GM23338 (cell line): ENCODE data around the gene ZNF536. TPM values are rescaled to one million over a fixed set of nuclear protein-coding genes. Genes with fewer than 3 reads are reported as not detected.

Experiments used
- ATAC-seq: fragments of 200-7000 bp; cut with Tn5 transposase; 3 replicates; pipeline ENCODE4 v1.9.1; 2020
- DNase-seq: peaks from one replicate; pipeline ENCODE4 v3.0.0-alpha.2; 2015; ENCODE audit warnings: low spot score
- H2AFZ ChIP-seq: fragments of 200-600 bp; sonication (generic); 2 replicates; pipeline ENCODE4 v1.8.0; 2016; ENCODE audit warnings: antibody characterized with exemption, mild to moderate bottlenecking, moderate library complexity
- H3F3A ChIP-seq: fragments of 200-600 bp; sonication (generic); replicated peaks from 2 replicates; pipeline ENCODE4 v1.8.0; 2017; ENCODE audit warnings: antibody characterized with exemption, mixed run types, low read depth
- H3K27ac ChIP-seq: fragments of 200-600 bp; sonication (generic); 2 replicates; pipeline ENCODE4 v1.6.1; 2016; ENCODE audit warnings: low read depth
- H3K27me3 ChIP-seq: fragments of 200-600 bp; sonication (generic); 2 replicates; pipeline ENCODE4 v1.8.0; 2016; ENCODE audit warnings: mild to moderate bottlenecking, mixed run types, moderate library complexity; ENCODE audit not compliant: insufficient read depth
- H3K36me3 ChIP-seq: fragments of 200-600 bp; sonication (generic); 2 replicates; pipeline ENCODE4 v1.8.0; 2016; ENCODE audit warnings: mild to moderate bottlenecking; ENCODE audit not compliant: insufficient read depth
- H3K4me1 ChIP-seq: fragments of 200-600 bp; sonication (generic); 2 replicates; pipeline ENCODE4 v1.8.0; 2016; ENCODE audit warnings: mild to moderate bottlenecking, moderate library complexity; ENCODE audit not compliant: insufficient read depth
- H3K4me2 ChIP-seq: fragments of 200-600 bp; sonication (generic); 2 replicates; pipeline ENCODE4 v1.7.1; 2017; ENCODE audit warnings: mixed run types
- H3K4me3 ChIP-seq: fragments of 200-600 bp; sonication (generic); 2 replicates; pipeline ENCODE4 v1.6.1; 2016; ENCODE audit warnings: mixed run types
- H3K79me2 ChIP-seq: fragments of 200-600 bp; sonication (generic); replicated peaks from 2 replicates; pipeline ENCODE4 v1.8.0; 2017; ENCODE audit warnings: mild to moderate bottlenecking; ENCODE audit not compliant: insufficient read depth
- H3K9me2 ChIP-seq: fragments of 200-600 bp; sonication (generic); 2 replicates; pipeline ENCODE4 v1.8.0; 2017; ENCODE audit not compliant: insufficient read depth
- H4K20me1 ChIP-seq: fragments of 200-600 bp; sonication (generic); replicated peaks from 2 replicates; pipeline ENCODE4 v1.8.0; 2017; ENCODE audit warnings: mild to moderate bottlenecking; ENCODE audit not compliant: insufficient read depth
- H3K27ac Mint-ChIP-seq: 2 replicates; pipeline ENCODE4 v1.8.0; 2020; ENCODE audit warnings: inconsistent platforms, mild to moderate bottlenecking, moderate library complexity, mixed read lengths
- H3K27me3 Mint-ChIP-seq: 3 replicates; pipeline ENCODE4 v1.8.0; 2022; ENCODE audit warnings: low read depth, mild to moderate bottlenecking, moderate library complexity, mixed read lengths, inconsistent platforms; ENCODE audit not compliant: insufficient read depth, poor library complexity
- H3K36me3 Mint-ChIP-seq: 3 replicates; pipeline ENCODE4 v1.8.0; 2021; ENCODE audit warnings: low read depth, mild to moderate bottlenecking, inconsistent platforms, moderate library complexity, mixed read lengths
- H3K4me1 Mint-ChIP-seq: 3 replicates; pipeline ENCODE4 v1.8.0; 2020; ENCODE audit warnings: mild to moderate bottlenecking, inconsistent platforms, mixed read lengths
- H3K4me3 Mint-ChIP-seq: 3 replicates; pipeline ENCODE4 v1.8.0; 2021; ENCODE audit warnings: moderate library complexity, mild to moderate bottlenecking, inconsistent platforms, mixed read lengths
- H3K9me3 Mint-ChIP-seq: 3 replicates; pipeline ENCODE4 v1.8.0; 2020; ENCODE audit warnings: moderate library complexity, mild to moderate bottlenecking, inconsistent platforms, mixed read lengths
- CREB1 ChIP-seq: fragments of 250-450 bp; sonication (Bioruptor Pico); IDR thresholded peaks from 2 replicates; pipeline ENCODE4 v1.5.0; 2020; ENCODE audit warnings: low read depth, mild to moderate bottlenecking, moderate library complexity
- EZH2 ChIP-seq: fragments of 200-600 bp; sonication (generic); IDR thresholded peaks from one replicate; pipeline ENCODE4 v1.8.0; 2017; ENCODE audit warnings: antibody characterized with exemption, mild to moderate bottlenecking, low read depth; ENCODE audit not compliant: unreplicated experiment
- EZH2phosphoT487 ChIP-seq: fragments of 200-600 bp; sonication (generic); IDR thresholded peaks from one replicate; pipeline ENCODE4 v1.8.1; 2018; ENCODE audit warnings: antibody characterized with exemption; ENCODE audit not compliant: unreplicated experiment
- JUNB ChIP-seq: IDR thresholded peaks from one replicate; pipeline ENCODE4 v1.6.1; 2016; ENCODE audit warnings: antibody characterized with exemption; ENCODE audit not compliant: unreplicated experiment
- NANOG ChIP-seq: IDR thresholded peaks from 2 replicates; pipeline ENCODE4 v1.6.1; 2016; ENCODE audit warnings: antibody characterized with exemption, borderline replicate concordance
- POLR2AphosphoS5 ChIP-seq: IDR thresholded peaks from 2 replicates; pipeline ENCODE4 v1.6.1; 2016; ENCODE audit warnings: antibody characterized with exemption, low read depth
- STAT1 ChIP-seq: IDR thresholded peaks from one replicate; pipeline ENCODE4 v1.6.1; 2016; ENCODE audit warnings: antibody characterized with exemption; ENCODE audit not compliant: unreplicated experiment
- ZNF114 ChIP-seq: fragments of 250-450 bp; sonication (Bioruptor Pico); IDR thresholded peaks from 2 replicates; pipeline ENCODE4 v1.5.0; 2020; ENCODE audit warnings: mild to moderate bottlenecking, moderate library complexity
- ZNF331 ChIP-seq: fragments of 250-450 bp; sonication (Bioruptor Pico); IDR thresholded peaks from 2 replicates; pipeline ENCODE4 v1.5.0; 2020; ENCODE audit warnings: low read depth, mild to moderate bottlenecking, moderate library complexity
- polyA plus RNA-seq: library from polyadenylated mRNA; unstranded; fragments of >200 nt; fragmentation: Nextera tagmentation; extraction: Ambion mirVana; gene quantifications from 2 replicates; pipeline ENCODE4 v1.2.1, GENCODE V29; 2016
- total RNA-seq: library from RNA; depleted of rRNA; stranded (reverse); fragments of >200 nt; shearing (Covaris generic); gene quantifications from 2 replicates; pipeline ENCODE4 v1.2.3, GENCODE V29; 2014
- TF ChIP-seq, protein P1 (sequence below): fragments of 250-450 bp; sonication (Bioruptor Pico); IDR thresholded peaks from 2 replicates; pipeline ENCODE4 v1.5.0; 2020; ENCODE audit warnings: mild to moderate bottlenecking, moderate library complexity
- TF ChIP-seq, protein P2 (sequence below): IDR thresholded peaks from one replicate; pipeline ENCODE4 v1.6.1; 2018; ENCODE audit warnings: antibody characterized with exemption; ENCODE audit not compliant: unreplicated experiment

The ZNF536 gene
- total and polyA plus RNA-seq, 2 experiments from 2014 or later, result 0.07 TPM; not detected in 1

DNA sequence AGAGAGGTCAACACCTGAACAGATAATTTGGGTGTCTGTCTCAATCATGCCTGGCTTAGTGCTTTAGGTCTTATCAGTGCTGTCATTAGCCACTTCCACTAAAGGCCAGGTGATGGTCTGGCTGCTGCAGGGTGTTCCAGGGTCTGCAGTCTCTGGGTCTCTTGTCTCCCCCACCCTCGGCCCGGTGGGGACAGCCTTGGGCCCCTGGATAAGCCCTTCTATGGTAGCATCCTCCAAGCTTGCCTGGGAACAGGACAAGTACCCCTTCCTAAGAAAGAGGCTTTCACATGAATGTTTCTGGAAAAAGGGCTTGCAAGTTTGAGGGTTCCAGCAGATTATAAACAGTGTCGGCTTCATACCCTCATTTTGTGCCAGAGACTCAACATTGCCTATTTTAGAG, 29.3 kb upstream of the ZNF536 start (continued):
- TF ChIP-seq, protein P1, sequence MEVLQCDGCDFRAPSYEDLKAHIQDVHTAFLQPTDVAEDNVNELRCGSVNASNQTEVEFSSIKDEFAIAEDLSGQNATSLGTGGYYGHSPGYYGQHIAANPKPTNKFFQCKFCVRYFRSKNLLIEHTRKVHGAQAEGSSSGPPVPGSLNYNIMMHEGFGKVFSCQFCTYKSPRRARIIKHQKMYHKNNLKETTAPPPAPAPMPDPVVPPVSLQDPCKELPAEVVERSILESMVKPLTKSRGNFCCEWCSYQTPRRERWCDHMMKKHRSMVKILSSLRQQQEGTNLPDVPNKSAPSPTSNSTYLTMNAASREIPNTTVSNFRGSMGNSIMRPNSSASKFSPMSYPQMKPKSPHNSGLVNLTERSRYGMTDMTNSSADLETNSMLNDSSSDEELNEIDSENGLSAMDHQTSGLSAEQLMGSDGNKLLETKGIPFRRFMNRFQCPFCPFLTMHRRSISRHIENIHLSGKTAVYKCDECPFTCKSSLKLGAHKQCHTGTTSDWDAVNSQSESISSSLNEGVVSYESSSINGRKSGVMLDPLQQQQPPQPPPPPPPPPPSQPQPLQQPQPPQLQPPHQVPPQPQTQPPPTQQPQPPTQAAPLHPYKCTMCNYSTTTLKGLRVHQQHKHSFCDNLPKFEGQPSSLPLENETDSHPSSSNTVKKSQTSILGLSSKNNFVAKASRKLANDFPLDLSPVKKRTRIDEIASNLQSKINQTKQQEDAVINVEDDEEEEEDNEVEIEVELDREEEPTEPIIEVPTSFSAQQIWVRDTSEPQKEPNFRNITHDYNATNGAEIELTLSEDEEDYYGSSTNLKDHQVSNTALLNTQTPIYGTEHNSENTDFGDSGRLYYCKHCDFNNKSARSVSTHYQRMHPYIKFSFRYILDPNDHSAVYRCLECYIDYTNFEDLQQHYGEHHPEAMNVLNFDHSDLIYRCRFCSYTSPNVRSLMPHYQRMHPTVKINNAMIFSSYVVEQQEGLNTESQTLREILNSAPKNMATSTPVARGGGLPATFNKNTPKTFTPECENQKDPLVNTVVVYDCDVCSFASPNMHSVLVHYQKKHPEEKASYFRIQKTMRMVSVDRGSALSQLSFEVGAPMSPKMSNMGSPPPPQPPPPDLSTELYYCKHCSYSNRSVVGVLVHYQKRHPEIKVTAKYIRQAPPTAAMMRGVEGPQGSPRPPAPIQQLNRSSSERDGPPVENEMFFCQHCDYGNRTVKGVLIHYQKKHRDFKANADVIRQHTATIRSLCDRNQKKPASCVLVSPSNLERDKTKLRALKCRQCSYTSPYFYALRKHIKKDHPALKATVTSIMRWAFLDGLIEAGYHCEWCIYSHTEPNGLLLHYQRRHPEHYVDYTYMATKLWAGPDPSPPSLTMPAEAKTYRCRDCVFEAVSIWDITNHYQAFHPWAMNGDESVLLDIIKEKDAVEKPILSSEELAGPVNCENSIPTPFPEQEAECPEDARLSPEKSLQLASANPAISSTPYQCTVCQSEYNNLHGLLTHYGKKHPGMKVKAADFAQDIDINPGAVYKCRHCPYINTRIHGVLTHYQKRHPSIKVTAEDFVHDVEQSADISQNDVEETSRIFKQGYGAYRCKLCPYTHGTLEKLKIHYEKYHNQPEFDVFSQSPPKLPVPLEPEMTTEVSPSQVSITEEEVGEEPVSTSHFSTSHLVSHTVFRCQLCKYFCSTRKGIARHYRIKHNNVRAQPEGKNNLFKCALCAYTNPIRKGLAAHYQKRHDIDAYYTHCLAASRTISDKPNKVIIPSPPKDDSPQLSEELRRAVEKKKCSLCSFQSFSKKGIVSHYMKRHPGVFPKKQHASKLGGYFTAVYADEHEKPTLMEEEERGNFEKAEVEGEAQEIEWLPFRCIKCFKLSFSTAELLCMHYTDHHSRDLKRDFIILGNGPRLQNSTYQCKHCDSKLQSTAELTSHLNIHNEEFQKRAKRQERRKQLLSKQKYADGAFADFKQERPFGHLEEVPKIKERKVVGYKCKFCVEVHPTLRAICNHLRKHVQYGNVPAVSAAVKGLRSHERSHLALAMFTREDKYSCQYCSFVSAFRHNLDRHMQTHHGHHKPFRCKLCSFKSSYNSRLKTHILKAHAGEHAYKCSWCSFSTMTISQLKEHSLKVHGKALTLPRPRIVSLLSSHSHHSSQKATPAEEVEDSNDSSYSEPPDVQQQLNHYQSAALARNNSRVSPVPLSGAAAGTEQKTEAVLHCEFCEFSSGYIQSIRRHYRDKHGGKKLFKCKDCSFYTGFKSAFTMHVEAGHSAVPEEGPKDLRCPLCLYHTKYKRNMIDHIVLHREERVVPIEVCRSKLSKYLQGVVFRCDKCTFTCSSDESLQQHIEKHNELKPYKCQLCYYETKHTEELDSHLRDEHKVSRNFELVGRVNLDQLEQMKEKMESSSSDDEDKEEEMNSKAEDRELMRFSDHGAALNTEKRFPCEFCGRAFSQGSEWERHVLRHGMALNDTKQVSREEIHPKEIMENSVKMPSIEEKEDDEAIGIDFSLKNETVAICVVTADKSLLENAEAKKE, result no peak
- TF ChIP-seq ZNF331 (CRISPR knock-in tag), result no peak
- TF ChIP-seq EZH2phosphoT487, result no peak
- no peak for TF ChIP-seq NANOG
- TF ChIP-seq EZH2, result no peak
- TF ChIP-seq POLR2AphosphoS5, result no peak
- TF ChIP-seq STAT1, result no peak
- no peak for TF ChIP-seq JUNB

DNA sequence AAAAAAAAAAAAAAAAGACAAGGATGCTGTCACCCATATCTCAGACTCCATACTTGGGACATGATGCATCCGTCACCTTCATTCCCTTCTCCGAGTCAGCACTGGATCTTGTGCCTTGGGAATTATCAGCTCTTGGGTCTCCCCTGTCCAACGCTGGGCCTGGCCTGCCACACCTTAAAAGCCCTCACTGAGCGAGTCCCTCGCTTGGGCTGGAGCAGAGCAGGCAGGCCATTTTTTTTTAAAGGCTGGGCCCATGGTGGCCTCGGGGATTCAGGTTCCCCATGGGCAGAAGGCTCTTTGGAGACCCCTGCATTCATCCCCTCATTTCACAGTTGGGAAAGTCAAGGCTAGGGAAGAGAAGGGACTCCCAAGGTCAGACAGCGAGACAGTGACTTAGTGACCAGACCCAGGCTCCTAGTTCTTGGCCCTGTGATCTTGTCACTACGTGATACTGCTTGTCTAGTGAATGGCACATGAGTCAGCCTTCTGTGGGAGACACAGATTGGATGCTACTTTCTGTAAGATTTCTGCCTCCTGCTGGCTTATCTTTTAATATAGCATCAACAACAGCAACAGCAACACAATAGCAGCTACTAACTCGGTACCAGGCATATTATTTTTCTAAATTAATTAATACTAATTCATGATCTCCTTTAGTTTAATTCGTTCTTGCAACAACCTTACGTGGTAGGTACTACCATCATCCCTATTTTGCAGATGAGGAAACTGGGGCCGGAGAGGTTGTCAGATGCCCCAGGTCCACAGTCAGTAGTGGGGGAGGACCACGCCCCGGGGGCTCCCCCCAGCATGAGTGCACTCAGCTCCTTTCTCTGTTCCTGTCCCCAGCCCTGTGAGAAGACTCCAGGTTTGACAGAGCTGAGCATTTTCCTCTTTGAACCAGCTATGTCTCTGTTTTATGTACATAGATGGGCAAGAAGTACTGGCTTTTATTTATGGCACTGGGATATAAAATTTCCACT, 27.4 kb upstream of the ZNF536 start:
- H3K27me3 ChIP-seq, result no peaks in the 10 kb centered on the region
- peaks cover 11% of the 10 kb centered on the region for H3K4me1 Mint-ChIP-seq
- no peak for ATAC-seq
- H4K20me1 ChIP-seq, result no peaks in the 10 kb centered on the region
- no peak overlapping the region for H2AFZ ChIP-seq
- H3K27ac Mint-ChIP-seq, result no peak overlapping the region
- peaks cover 5% of the 10 kb centered on the region; the same call in 1 of the 2 replicates for H3K9me2 ChIP-seq
- H3K36me3 Mint-ChIP-seq, result no peaks in the 10 kb centered on the region
- H3K4me2 ChIP-seq, result no peak overlapping the region
- H3K4me3 Mint-ChIP-seq, result no peak overlapping the region
- no peaks in the 10 kb centered on the region for H3K36me3 ChIP-seq
- H3K27me3 Mint-ChIP-seq, result no peaks in the 10 kb centered on the region
- no peak for DNase-seq
- H3K27ac ChIP-seq, result no peak overlapping the region
- H3K79me2 ChIP-seq, result no peaks in the 10 kb centered on the region
- no peaks in the 10 kb centered on the region for H3K4me1 ChIP-seq
- H3K9me3 Mint-ChIP-seq, result peaks cover 2% of the 10 kb centered on the region; the same call in 1 of the 3 replicates
- H3K4me3 ChIP-seq, result no peak overlapping the region
- H3F3A ChIP-seq, result no peaks in the 10 kb centered on the region
- TF ChIP-seq ZNF114 (CRISPR knock-in tag) (no peak), NANOG (no peak), STAT1 (no peak), CREB1 (CRISPR knock-in tag) (no peak), JUNB (no peak)
- TF ChIP-seq, protein P2, sequence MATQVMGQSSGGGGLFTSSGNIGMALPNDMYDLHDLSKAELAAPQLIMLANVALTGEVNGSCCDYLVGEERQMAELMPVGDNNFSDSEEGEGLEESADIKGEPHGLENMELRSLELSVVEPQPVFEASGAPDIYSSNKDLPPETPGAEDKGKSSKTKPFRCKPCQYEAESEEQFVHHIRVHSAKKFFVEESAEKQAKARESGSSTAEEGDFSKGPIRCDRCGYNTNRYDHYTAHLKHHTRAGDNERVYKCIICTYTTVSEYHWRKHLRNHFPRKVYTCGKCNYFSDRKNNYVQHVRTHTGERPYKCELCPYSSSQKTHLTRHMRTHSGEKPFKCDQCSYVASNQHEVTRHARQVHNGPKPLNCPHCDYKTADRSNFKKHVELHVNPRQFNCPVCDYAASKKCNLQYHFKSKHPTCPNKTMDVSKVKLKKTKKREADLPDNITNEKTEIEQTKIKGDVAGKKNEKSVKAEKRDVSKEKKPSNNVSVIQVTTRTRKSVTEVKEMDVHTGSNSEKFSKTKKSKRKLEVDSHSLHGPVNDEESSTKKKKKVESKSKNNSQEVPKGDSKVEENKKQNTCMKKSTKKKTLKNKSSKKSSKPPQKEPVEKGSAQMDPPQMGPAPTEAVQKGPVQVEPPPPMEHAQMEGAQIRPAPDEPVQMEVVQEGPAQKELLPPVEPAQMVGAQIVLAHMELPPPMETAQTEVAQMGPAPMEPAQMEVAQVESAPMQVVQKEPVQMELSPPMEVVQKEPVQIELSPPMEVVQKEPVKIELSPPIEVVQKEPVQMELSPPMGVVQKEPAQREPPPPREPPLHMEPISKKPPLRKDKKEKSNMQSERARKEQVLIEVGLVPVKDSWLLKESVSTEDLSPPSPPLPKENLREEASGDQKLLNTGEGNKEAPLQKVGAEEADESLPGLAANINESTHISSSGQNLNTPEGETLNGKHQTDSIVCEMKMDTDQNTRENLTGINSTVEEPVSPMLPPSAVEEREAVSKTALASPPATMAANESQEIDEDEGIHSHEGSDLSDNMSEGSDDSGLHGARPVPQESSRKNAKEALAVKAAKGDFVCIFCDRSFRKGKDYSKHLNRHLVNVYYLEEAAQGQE, result no peak
